Immature natural killer cell (primary cell): ENCODE data around the gene XYLT2. TPM values are rescaled to one million over a fixed set of nuclear protein-coding genes. Genes with fewer than 3 reads are reported as not detected.

ENCODE experiments used
- DNase-seq, 3 donors: peaks; one replicate each; pipeline ENCODE4 v3.0.0; 2022; ENCODE audit warnings: mixed read lengths in 1 of 3
- H3K27ac Mint-ChIP-seq, 6 donors: one replicate each; pipeline ENCODE4 v1.8.0; 2020; ENCODE audit warnings: mixed read lengths in 6 of 6, mild to moderate bottlenecking in 5 of 6, inconsistent platforms in 4 of 6, moderate library complexity in 3 of 6
- H3K27me3 Mint-ChIP-seq, 3 donors: one replicate each; pipeline ENCODE4 v1.8.0; 2020 to 2021; ENCODE audit warnings: low read depth in 3 of 3, mild to moderate bottlenecking in 3 of 3, mixed read lengths in 3 of 3, moderate library complexity in 3 of 3, inconsistent platforms in 1 of 3
- H3K36me3 Mint-ChIP-seq, 3 donors: one replicate each; pipeline ENCODE4 v1.8.0; 2020; ENCODE audit warnings: mixed read lengths in 3 of 3, inconsistent platforms in 2 of 3, mild to moderate bottlenecking in 2 of 3
- H3K4me1 Mint-ChIP-seq, 2 donors: one replicate each; pipeline ENCODE4 v1.8.0; 2020; ENCODE audit warnings: inconsistent platforms in 2 of 2, mild to moderate bottlenecking in 2 of 2, mixed read lengths in 2 of 2, moderate library complexity in 1 of 2
- H3K4me3 Mint-ChIP-seq, 5 donors: one replicate each; pipeline ENCODE4 v1.8.0; 2020; ENCODE audit warnings: mild to moderate bottlenecking in 5 of 5, mixed read lengths in 5 of 5, inconsistent platforms in 3 of 5, moderate library complexity in 3 of 5
- H3K9me3 Mint-ChIP-seq, 6 donors: one replicate each; pipeline ENCODE4 v1.8.0; 2020; ENCODE audit warnings: mild to moderate bottlenecking in 6 of 6, mixed read lengths in 6 of 6, inconsistent platforms in 4 of 6, moderate library complexity in 3 of 6
- polyA plus RNA-seq, 3 donors: library from polyadenylated mRNA; unstranded; fragments of 300-500 nt; fragmentation: Illumina TruSeq; gene quantifications; one replicate each; pipeline ENCODE4 v1.2.3, GENCODE V29; 2021

The XYLT2 gene
- polyA plus RNA-seq, 3 donors from 2014 or later: 6.8 to 17.4 (median 7.1) TPM

DNA sequence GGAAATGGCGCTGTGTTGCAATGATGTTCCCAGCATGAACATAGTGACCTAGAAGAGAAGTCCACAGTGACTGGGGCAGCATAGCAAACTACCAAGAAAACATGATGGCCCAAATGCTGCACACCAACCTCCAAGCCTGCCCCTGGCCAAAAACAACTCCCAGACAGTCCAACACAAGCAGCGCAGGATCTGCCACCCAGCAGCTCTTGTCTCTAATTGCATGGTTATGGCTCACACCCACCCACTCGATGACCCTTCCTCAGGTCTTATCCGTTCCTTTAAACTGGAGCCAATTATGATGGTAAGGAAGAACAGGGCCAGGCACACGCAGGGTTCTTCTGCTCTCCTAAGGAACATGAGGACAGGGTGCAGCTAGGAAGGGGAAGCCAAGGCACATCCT is 24.1 kb downstream of the XYLT2 start:
- DNase-seq: no peak
- no peak overlapping the region for H3K27ac Mint-ChIP-seq
- H3K27me3 Mint-ChIP-seq: peaks cover 4 to 5% (median 5%) of the 10 kb centered on the region in 3 donors
- H3K4me1 Mint-ChIP-seq: peaks cover 28 to 30% of the 10 kb centered on the region in 2 donors
- H3K36me3 Mint-ChIP-seq: peaks cover 4 to 23% (median 10%) of the 10 kb centered on the region in 3 donors
- H3K4me3 Mint-ChIP-seq: no peak overlapping the region
- H3K9me3 Mint-ChIP-seq: no peaks in the 10 kb centered on the region

DNA sequence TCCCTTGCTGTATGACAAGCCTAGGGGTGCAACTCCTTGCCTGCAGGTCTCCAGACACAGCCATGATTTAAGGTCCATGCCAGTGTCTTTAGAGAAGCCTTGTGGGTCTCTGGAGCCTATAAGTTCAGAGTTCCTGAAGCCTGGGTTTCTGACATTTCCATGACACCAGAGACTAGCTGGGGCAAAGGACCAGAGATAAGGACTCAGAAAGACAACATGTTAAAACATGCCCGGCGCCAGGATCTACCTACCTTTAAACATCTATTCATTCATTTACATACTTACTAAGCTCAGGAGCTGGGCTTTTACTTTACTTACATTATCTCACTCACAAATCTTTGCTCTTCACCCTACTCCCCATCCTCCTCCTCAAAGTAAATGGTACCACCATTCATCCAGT is 25.6 kb downstream of the XYLT2 start:
- Mint-ChIP-seq H3K4me3 (peak overlapping the region; percentile 53 to 100 (median 99)), H3K27ac (peak overlapping the region in 4 of 6 donors; percentile 38 to 66 (median 51)), H3K27me3 (peaks cover 4 to 5% (median 5%) of the 10 kb centered on the region in 3 donors), H3K4me1 (peaks cover 28 to 30% of the 10 kb centered on the region in 2 donors), H3K36me3 (peaks cover 4 to 18% (median 10%) of the 10 kb centered on the region in 3 donors), H3K9me3 (no peaks in the 10 kb centered on the region)
- DNase-seq: no peak

- Mint-ChIP-seq H3K27ac (peak overlapping the region; percentile 97 to 100 (median 98)), H3K9me3 (no peaks in the 10 kb centered on the region), H3K4me3 (peak overlapping the region; percentile 99 to 100 (median 99)), H3K27me3 (peaks cover 4 to 5% (median 5%) of the 10 kb centered on the region in 3 donors), H3K4me1 (peaks cover 28 to 30% of the 10 kb centered on the region in 2 donors), H3K36me3 (peaks cover 4 to 18% (median 10%) of the 10 kb centered on the region in 3 donors)
- DNase-seq: no peak
Measured at GRCh38 chr17:50372222-50372757, 26.4 kb downstream of the XYLT2 start.

- Mint-ChIP-seq H3K27ac (peak within 1 kb of the TSS; percentile 97 to 100 (median 98)), H3K4me3 (peak within 1 kb of the TSS; percentile 99 to 100 (median 99))
- DNase-seq: peak; percentile 88 to 91 (median 89)
Measured at GRCh38 chr17:50372758-50373556, 27.0 kb downstream of the XYLT2 start, which contains the start of the genes EME1 and MRPL27. Gene EME1 (plus strand): TSS chr17:50373229. CDS start chr17:50375209, 1,980 bp downstream. Gene MRPL27 (minus strand): TSS chr17:50373184. CDS start chr17:50373170, 14 bp downstream.

GRCh38 chr17:50373705-50374104 is 27.8 kb downstream of the XYLT2 start:
- peaks cover 28 to 30% of the 10 kb centered on the region in 2 donors for H3K4me1 Mint-ChIP-seq

More at GRCh38 chr17:50372758-50373556, 27.0 kb downstream of the XYLT2 start, which contains the start of the genes EME1 and MRPL27:
- H3K4me1 Mint-ChIP-seq: peaks cover 28 to 30% of the 10 kb centered on the region in 2 donors
- H3K36me3 Mint-ChIP-seq: peaks cover 4 to 12% (median 7%) of the 10 kb centered on the region in 3 donors
- H3K9me3 Mint-ChIP-seq: no peaks in the 10 kb centered on the region
- peaks cover 4 to 5% (median 5%) of the 10 kb centered on the region in 3 donors for H3K27me3 Mint-ChIP-seq

DNA sequence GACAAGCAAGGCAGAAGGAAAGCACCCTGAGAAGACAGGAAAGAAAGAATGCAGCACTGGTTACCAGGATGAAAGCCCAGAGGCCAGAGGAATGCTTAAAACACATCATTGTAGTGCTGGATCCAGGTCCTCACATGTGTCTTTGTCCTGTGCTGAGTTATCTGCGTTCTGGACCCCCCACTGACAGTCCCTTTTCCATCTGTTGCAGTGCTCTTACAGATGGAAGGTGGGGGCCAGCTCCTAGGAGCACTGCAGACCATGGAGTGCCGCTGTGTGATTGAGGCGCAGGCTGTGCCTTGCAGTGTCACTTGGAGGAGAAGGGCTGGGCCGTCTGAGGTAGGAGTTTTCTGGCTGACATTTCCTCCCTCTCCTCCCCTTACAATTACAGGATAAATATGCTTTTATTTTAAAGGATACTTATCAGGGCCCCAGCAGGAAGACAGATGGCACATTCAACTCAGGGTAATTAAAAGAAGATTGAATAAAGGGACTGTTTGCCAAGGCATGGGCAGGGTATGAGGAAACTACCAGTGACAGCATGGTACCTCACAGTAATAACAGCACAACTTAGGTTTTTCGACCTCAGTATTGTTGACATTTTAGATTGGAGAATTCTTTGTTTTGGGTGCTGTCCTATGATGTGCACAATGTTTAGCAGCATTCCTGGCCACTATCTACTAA is 30.1 kb downstream of the XYLT2 start:
- Mint-ChIP-seq H3K36me3 (peaks cover 0 to 4% (median 3%) of the 10 kb centered on the region in 3 donors), H3K4me3 (no peak overlapping the region), H3K4me1 (peaks cover 24 to 28% of the 10 kb centered on the region in 2 donors), H3K27ac (no peak overlapping the region), H3K9me3 (no peaks in the 10 kb centered on the region), H3K27me3 (peaks cover 4 to 12% (median 5%) of the 10 kb centered on the region in 3 donors)
- no peak for DNase-seq

More at GRCh38 chr17:50373705-50374104, 27.8 kb downstream of the XYLT2 start:
- H3K36me3 Mint-ChIP-seq: peaks cover 4 to 7% (median 6%) of the 10 kb centered on the region in 3 donors
- peak overlapping the region; percentile 36 to 100 (median 99) for H3K4me3 Mint-ChIP-seq
- H3K9me3 Mint-ChIP-seq: no peaks in the 10 kb centered on the region
- DNase-seq: no peak
- peak overlapping the region in 3 of 6 donors; percentile 98 to 100 (median 100) for H3K27ac Mint-ChIP-seq
- H3K27me3 Mint-ChIP-seq: peaks cover 4 to 5% (median 5%) of the 10 kb centered on the region in 3 donors

- H3K27me3 Mint-ChIP-seq: peaks cover 0 to 8% (median 3%) of the 10 kb centered on the region in 3 donors
- H3K4me1 Mint-ChIP-seq: no peaks in the 10 kb centered on the region
- no peak overlapping the region for H3K4me3 Mint-ChIP-seq
- DNase-seq: no peak
- no peaks in the 10 kb centered on the region for H3K9me3 Mint-ChIP-seq
- peak overlapping the region in 1 of 6 donors; percentile 48 for H3K27ac Mint-ChIP-seq
- H3K36me3 Mint-ChIP-seq: peaks cover 3 to 14% (median 8%) of the 10 kb centered on the region in 3 donors
Measured at GRCh38 chr17:50379351-50380132, 33.6 kb downstream of the XYLT2 start.

DNA sequence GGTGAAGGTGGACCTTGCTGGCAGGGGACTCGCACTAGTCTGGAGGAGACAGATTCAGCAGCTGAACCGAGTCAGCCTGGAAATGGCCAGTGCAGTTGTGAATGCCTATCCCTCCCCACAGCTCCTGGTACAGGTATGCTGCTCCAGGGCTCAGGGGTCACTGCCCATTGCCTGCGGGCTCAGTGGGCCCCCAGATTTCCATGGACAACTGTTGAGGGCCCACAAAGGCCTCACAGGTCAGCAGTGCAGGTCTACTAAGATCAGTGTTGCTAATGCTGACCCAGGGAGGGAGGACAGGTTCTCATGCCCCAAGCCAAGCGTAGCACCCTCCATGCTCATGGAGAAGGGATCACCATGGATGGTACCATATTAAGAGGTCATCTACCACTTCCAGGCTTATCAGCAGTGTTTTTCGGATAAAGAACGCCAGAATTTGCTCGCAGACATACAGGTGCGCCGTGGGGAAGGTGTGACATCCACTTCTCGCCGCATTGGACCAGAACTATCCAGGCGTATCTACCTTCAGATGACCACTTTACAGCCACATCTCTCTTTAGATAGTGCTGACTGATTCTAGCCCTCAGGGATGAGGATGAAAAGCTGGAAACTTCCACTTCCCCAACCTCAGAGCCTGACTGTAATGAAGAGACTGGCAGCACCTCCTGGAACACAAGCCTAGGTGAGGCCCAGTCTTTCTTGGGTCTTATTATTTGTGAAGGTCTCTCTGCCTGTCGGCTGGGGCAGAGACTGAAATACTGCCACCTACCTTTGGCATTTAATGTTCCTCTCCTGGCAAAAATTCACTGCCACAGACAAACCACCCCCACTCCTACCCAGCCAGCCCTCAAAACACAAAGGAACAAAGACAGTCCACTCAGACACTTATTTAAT is 34.7 kb downstream of the XYLT2 start:
- DNase-seq: no peak
- peaks cover 10 to 24% (median 13%) of the 10 kb centered on the region in 3 donors for H3K36me3 Mint-ChIP-seq
- no peak overlapping the region for H3K4me3 Mint-ChIP-seq
- H3K27ac Mint-ChIP-seq: no peak overlapping the region
- H3K4me1 Mint-ChIP-seq: no peaks in the 10 kb centered on the region
- no peaks in the 10 kb centered on the region for H3K9me3 Mint-ChIP-seq
- peaks cover 0 to 11% (median 3%) of the 10 kb centered on the region in 3 donors for H3K27me3 Mint-ChIP-seq

- H3K9me3 Mint-ChIP-seq: no peaks in the 10 kb centered on the region
- no peak overlapping the region for H3K4me3 Mint-ChIP-seq
- peaks cover 0 to 11% (median 3%) of the 10 kb centered on the region in 3 donors for H3K27me3 Mint-ChIP-seq
- H3K27ac Mint-ChIP-seq: no peak overlapping the region
- H3K36me3 Mint-ChIP-seq: peaks cover 12 to 25% (median 13%) of the 10 kb centered on the region in 3 donors
- no peak for DNase-seq
- peaks cover 0 to under 1% of the 10 kb centered on the region in 2 donors for H3K4me1 Mint-ChIP-seq
Measured at GRCh38 chr17:50381260-50381815, 35.4 kb downstream of the XYLT2 start.

GRCh38 chr17:50381920-50382319 is 36.0 kb downstream of the XYLT2 start:
- DNase-seq: no peak
- Mint-ChIP-seq H3K4me1 (peaks cover 1 to 6% of the 10 kb centered on the region in 2 donors), H3K27ac (peak overlapping the region in 1 of 6 donors; percentile 25)

DNA sequence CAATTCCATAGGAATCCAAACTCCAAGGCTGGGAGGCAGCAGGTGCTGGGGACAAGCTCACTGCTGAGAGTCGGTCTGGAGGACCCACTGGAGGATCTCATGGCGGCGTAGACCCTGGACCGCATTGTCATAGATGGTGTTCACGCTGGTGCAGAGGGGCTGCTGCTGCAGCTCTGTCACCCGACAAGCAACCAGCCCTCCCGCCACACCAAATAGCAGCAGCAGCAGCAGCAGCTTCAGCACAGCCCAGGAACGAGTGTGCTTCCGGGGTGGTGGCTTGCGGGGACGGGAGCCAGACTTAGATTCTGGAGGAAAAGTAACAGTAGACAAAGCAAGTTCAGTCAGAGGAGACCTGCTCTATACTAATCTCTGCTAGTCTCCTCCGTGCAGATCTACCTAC is 37.0 kb downstream of the XYLT2 start:
- DNase-seq: no peak
- Mint-ChIP-seq H3K4me1 (peaks cover 1 to 14% of the 10 kb centered on the region in 2 donors), H3K4me3 (no peak overlapping the region), H3K27ac (no peak overlapping the region), H3K9me3 (no peaks in the 10 kb centered on the region), H3K27me3 (peaks cover 0 to 11% (median 3%) of the 10 kb centered on the region in 3 donors), H3K36me3 (peaks cover 19 to 37% (median 27%) of the 10 kb centered on the region in 3 donors)

More at GRCh38 chr17:50381920-50382319, 36.0 kb downstream of the XYLT2 start:
- Mint-ChIP-seq H3K27me3 (peaks cover 0 to 11% (median 3%) of the 10 kb centered on the region in 3 donors), H3K4me3 (no peak overlapping the region), H3K9me3 (no peaks in the 10 kb centered on the region), H3K36me3 (peaks cover 13 to 27% (median 17%) of the 10 kb centered on the region in 3 donors)
